GM18867 (cell line): Measurements from ENCODE around the gene PPP1R12C.
A peak's percentile ranks its signal among the peaks of the same experiment; 100 is the strongest.

ENCODE experiments used
- ATAC-seq: cut with Tn5 transposase; IDR thresholded peaks from one replicate; pipeline ENCODE4 v1.9.1; 2021; ENCODE audit warnings: mild to moderate bottlenecking, moderate library complexity; ENCODE audit not compliant: unreplicated experiment

PPP1R12C gene

DNA sequence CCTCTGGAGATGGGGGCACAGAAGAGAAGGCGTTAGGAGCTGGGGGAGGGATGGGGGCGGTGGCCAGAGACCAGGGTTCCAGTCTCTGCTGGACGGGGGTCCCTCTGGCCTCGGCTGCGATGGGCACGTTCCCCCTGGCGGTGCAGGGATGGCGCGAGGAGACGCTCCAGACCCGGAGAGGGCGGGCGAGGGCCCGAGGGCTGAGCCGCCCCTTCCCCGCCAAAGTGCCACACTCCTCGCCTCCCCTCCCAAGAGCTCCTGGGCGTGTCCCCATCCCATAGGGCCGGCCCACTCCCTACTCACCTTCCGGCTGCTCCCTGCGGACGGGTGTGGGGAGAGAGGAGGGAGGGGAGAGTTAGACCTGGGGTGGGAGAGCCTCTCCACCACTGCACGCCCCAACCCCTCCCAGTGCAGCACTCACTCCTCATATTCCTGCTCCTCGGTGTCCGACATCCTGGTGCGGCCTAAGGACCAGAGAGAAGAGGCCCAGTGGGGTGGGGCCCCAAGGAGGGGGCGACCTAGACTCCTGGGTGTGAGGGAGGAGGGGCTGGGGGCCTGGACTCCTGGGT is 29.4 kb upstream of the PPP1R12C start:
- no peak for ATAC-seq

DNA sequence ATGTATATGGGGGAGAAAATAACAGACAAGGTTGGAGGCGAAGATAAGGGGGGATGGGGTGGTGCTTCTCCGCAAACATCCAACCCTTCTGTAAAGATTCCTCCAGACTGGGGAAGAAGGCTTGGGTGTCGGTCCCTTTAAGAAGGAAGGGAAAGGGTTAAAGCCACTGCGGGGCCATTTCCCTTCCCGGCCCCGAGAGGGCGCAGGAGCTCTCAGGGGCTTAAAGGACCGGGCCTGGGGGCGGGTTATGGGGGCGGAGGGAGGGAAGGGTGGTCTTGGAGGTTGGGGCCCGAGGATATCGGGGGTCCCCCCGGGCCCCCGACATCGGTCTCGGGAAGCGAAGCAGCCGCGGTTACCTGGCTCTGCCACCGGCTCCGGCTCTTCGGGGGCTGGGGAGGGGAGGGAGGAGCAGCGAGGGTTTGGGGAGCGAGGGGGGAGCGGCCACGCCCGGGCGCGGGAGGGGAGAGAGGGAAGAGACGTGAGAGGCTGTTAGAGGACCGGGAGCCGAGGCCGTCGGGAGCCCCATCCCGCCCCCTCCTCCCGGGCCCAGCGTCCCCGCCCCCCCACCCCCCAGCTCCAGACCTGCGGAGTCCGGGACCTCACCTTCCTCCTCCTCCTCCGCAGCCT is 28.8 kb upstream of the PPP1R12C start:
- no peak for ATAC-seq

DNA sequence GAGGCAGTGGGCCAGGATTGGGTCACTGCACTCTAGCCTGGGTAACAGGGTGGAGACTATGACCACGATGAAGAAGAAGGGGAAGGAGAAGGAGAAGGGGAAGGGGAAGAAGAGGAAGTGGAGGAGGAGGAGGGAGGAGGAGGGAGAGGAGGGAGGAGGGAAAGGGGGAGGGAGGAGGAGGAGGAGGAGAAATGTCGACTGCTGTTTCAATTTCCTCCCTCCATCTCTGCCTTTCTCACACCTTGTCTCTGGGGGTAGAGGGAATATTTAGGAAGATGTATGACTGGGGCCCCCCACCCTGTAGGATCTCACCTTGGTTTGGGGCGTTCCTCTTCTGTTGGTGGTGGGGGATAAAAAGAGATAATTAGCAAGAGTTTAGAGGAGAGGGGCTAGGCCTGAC is 27.8 kb upstream of the PPP1R12C start:
- no peak for ATAC-seq

DNA sequence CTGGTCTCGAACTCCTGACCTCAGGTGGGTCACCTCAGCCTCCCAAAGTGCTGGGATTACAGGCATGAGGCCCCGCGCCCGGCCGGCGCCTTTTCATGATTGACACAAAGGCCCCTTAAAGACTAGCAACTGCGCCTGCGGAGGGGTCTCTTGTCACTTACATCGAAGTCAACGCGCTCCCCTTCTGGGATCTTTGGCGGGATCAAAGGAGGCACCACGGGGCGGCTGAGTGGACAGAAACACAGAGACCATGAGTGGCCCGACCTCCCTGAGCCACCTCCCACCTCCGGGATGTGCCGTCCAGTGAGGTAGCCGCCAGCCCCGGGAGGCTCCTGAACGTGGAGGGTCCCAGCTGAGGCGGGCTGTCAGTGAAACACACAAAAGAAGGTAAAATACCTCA is 24.3 kb upstream of the PPP1R12C start:
- ATAC-seq: no peak

DNA sequence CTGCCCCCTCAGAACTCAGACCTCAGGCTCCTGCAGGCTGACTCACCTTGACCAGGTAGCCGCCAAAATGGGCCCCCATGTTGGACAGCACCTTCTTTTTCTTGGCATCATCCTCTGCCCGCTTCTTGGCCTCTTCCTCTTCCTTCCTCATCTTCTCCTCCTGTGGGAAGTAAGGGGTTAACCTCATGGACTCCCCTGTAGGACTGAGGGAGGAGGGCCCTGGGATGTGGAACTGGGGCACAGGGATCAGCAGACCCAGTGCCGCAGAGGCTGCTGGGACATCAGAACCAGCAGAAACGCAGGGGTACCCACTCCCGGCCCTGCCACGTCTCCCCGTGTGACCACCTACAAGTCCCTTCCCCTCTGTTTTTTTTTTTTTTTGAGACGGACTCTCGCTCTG is 20.5 kb upstream of the PPP1R12C start:
- ATAC-seq: no peak

DNA sequence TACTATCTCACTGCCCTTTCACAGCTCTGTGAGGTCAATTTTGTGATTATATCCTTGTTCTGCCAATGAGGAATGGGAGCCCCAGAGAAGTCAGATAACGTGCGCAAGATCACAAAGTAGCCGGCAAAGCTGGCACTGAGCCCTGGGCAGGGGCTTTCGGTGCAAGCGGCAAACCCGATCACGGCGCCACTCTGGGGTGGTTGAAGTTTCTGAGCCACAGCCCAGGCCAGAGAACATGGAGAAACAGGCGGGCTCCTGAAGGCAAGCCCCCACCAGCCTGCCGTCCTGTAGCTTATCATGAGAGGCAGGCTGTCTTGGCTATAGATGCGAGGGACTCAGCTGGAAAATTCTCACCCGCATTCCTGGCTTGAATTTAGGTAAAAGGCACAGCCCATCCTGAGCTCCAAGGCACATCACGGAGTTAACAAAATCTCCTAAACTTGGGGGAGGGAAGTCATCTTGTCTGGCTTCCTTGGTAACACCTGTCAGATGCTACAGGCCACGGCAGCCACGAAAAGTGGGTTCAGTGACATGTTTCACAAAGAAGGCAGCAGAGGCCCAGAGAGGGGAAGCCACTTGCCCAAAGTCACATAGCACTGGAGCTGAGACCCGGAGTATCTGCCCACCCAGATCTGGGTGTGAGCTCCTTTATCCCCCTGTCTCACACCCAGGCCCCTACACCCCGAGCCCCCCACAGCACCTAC is 19.1 kb upstream of the PPP1R12C start:
- ATAC-seq: no peak

DNA sequence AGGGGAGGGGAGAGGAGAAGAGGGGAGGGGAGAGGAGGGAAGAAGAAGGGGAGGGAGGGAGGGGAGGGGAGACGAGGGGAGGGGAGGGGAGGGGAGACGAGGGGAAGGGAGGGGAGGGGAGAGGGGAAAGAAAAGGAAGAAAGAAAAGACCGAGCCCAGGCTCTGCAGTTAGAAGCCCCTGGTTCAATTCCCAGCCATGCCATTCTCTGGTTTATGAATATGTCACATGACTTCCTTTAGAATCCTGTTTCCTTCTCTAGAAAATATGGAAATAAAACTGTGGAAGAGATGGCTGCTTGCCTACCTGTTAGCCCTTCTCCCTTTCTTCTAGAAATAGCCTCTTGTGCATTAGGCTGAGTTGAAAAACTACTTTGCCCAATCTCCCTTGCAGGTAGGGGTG is 17.3 kb upstream of the PPP1R12C start:
- no peak for ATAC-seq

DNA sequence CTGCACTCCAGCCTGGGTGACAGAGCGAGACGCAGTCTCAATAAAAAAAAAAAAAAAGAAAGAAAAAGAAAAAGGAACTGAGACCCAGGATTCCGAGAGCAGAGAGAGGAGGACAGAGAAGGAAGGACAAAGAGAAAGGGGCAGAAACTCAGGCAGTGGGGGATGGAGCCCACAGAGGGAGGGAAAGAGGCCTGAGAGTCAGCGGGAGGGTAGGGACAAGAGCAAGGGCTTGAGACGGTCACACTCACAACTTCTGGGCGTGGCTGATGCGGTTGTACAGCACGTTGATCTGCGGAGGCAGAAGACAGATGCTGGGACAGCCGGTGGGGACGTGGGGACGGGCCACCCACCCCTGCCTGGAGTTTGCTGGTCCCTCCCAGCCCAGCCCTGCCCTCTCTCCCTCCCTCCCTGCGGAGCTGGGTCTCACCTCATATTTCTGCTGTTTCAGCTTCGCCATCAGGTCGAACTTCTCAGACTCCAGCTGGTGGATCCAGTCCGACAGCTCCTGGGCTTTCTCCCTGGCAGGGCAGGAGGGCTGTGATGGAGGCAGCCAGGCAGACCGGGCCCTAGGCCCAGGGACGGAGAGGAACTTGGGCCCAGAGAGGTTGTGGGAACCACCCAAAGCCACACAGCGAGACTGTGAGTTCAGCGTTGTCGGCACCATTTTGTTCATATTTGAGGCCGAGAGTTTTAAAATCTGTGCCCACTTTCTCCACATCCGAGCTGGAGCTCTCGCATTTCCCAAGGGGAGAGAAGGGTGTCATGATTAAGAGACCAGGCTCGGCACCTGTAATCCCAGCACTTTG is 16.4 kb upstream of the PPP1R12C start:
- ATAC-seq: no peak

DNA sequence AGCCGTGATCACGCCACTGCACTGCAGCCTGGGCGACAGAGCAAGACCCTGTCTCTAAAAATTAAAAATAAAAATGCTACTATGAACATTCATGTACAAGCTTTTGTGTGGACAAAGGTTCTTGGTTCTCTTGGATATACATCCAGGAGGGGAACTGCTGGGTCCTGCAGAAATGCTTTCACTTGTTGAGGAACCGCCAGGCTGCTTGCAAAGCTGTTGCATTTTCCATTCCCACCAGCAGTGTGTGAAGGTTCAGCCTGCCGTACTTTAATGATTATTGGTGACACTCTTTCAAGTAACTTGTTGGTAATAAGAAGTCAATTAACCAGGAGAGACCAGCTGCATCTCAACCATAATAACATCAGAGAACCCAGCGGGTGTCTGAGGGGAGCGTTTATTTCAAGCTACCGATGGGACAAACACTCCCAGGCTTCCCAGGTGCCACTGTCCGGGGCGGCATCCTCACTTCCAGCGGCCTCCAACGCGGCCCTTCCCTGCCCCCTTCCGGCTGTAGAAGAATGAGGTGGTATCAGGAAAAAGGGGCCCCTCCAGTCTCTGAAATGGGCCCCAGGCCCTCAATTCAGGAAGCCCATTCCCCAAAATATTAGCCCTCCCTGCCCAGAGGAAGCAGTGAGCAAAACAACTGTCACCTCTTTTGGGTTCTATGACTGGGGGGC is 15.2 kb upstream of the PPP1R12C start:
- no peak for ATAC-seq

DNA sequence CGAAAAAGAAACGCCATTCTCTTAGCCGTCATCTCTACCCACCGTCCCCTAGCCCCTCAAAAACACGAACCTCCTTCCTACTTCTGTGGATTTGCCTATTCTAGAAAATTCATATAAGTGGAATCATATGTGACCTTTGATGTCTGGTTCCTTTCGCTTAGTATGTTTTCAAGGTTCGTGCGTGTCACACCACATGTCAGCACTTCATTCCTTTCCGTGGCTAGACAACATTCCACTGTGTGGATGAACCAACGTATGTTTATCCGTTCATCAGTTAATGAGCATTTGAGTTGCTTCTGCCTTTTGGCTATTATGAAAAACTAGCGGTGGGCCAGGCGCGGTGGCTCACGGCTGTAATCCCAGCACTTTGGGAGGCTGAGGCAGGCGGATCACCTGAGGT is 14.0 kb upstream of the PPP1R12C start:
- no peak for ATAC-seq

DNA sequence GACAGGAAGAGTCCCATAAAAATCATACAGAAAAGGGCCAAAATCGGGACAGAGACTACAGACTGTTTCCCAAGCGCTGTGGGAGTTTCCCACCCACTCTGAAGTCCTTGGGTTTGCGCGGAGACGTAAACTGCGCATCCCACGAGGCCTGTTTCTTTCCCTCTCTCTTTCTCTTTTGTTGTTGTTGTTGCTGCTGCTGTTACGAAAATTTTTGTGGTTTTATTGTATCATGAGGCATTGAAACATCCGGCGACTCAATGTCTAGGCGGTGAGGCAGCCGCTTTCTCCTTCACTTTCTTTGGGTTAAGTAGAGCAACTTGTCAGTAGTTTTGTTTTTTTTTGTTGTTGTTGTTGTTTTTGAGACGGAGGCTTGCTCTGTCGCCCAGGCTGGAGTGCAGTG is 1.6 kb upstream of the PPP1R12C start:
- no peak for ATAC-seq

DNA sequence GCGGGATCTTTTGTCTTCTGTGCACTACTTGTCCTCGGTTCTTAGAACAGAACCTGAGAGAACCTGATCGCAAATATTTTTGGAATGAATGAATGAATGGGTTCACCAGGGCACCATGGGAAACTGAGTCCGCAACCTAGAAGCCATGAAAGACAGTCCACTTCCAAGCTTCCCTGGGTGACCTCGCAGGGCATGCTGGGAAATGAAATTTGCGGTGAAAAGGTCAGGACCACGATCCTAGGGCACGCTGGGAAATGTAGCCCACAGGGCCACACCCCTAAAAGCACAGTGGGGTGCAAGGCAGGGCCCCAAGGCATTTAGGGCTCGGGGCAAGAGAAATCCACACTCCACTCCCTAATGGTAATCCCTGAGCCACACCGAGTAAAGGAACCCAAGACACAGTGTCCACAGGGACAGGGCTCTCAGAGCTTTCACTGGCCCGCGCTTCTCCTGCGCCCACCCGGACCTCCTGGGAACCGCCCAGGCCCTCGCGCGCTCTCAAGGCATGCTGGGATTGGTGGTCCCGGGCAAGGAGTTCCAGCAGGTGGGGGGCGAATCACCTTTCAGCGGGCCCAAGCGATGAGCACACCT is 1.1 kb upstream of the PPP1R12C start:
- ATAC-seq: no peak

DNA sequence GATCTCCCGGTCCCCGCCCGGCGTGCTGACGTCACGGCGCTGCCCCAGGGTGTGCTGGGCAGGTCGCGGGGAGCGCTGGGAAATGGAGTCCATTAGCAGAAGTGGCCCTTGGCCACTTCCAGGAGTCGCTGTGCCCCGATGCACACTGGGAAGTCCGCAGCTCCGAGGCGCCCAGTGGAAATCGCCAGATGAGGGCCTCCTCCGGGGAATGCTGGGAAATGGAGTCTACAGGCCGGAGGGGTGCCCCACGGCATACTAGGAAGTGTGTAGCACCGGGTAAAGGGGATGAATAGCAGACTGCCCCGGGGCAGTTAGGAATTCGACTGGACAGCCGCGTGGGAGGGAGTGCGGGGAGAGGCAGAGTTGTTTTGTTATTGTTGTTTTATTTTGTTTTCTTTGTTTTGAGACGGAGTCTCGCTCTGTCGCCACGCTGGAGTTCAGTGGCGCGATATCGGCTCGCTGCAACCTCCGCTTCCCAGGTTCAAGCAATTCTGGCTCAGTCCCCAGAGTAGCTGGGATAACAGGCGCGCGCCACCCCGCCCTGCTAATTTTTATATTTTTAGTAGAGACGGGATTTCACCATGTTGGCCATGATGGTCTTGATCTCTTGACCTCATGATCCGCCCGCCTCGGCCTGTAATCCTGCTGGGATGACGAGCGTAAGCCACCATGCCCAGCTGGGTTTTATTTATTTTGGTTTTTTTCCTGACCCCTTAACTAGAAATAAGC is 390 bp upstream of the PPP1R12C start:
- ATAC-seq: peak; percentile 90

DNA sequence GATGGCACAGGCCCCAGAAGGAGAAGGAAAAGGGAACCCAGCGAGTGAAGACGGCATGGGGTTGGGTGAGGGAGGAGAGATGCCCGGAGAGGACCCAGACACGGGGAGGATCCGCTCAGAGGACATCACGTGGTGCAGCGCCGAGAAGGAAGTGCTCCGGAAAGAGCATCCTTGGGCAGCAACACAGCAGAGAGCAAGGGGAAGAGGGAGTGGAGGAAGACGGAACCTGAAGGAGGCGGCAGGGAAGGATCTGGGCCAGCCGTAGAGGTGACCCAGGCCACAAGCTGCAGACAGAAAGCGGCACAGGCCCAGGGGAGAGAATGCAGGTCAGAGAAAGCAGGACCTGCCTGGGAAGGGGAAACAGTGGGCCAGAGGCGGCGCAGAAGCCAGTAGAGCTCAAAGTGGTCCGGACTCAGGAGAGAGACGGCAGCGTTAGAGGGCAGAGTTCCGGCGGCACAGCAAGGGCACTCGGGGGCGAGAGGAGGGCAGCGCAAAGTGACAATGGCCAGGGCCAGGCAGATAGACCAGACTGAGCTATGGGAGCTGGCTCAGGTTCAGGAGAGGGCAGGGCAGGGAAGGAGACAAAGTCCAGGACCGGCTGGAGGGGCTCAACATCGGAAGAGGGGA is 1.1 kb downstream of the PPP1R12C start:
- ATAC-seq: no peak

DNA sequence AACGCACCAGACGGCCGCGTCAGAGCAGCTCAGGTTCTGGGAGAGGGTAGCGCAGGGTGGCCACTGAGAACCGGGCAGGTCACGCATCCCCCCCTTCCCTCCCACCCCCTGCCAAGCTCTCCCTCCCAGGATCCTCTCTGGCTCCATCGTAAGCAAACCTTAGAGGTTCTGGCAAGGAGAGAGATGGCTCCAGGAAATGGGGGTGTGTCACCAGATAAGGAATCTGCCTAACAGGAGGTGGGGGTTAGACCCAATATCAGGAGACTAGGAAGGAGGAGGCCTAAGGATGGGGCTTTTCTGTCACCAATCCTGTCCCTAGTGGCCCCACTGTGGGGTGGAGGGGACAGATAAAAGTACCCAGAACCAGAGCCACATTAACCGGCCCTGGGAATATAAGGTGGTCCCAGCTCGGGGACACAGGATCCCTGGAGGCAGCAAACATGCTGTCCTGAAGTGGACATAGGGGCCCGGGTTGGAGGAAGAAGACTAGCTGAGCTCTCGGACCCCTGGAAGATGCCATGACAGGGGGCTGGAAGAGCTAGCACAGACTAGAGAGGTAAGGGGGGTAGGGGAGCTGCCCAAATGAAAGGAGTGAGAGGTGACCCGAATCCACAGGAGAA is 1.9 kb downstream of the PPP1R12C start:
- no peak for ATAC-seq

DNA sequence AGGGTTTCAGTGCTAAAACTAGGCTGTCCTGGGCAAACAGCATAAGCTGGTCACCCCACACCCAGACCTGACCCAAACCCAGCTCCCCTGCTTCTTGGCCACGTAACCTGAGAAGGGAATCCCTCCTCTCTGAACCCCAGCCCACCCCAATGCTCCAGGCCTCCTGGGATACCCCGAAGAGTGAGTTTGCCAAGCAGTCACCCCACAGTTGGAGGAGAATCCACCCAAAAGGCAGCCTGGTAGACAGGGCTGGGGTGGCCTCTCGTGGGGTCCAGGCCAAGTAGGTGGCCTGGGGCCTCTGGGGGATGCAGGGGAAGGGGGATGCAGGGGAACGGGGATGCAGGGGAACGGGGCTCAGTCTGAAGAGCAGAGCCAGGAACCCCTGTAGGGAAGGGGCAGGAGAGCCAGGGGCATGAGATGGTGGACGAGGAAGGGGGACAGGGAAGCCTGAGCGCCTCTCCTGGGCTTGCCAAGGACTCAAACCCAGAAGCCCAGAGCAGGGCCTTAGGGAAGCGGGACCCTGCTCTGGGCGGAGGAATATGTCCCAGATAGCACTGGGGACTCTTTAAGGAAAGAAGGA is 2.8 kb downstream of the PPP1R12C start:
- ATAC-seq: no peak

DNA sequence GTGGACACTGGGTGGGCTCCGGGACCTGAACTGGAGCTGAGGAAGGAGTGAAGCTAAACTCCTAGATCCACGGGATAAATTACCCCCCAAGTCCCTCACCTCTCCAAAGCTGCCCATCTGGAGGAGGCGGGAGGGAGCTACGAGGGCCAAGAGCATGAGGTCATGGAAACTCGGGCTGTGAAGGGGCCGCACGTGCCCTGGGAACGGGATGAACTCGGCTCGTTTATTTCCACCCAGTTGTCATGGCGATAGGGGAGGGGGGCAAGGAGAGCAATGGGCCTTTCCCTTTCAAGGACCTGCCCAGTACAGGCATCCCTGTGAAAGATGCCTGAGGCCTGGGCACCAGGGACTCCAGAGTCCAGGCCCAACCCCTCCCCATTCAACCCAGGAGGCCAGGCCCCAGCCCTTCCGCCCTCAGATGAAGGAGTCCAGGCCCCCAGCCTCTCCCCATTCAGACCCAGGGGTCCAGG is 3.8 kb downstream of the PPP1R12C start:
- no peak for ATAC-seq

DNA sequence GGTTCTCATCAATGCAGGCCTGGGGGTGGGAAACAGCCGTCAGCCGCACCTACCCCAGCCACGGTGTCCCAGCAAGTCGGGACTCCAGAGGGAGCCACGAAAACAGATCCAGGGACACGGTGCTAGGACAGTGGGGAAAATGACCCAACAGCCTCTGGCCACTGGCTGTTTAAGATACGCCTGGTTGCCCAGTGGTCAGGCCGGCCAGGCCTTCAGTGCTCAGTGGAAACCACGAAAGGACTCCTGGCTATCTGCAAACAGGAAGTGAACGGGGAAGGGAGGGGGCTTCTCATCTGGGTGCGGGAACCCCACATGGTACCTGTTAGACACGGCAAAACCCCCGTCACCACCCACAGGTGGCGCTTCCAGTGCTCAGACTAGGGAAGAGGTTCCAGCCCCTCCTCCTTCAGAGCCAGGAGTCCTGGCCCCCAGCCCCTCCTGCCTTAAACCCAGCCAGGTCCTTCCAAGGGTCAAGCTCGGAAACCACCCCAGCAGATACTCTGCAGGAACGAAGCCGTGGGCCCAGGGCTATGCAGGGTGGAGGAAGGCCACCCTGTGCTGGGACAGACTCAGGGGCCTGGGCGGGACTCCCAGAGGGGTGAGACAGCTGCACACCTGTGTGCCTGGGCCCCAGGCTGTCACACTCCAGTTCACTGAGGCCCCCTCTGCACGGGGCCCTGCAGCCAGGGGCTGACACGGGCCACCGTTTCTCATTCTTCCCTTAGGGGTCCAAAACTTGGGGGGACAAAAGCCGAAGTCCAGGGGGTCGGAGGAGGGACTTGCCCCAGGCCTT is 4.5 kb downstream of the PPP1R12C start:
- ATAC-seq: no peak
